DND-41 (cell line): ENCODE results near the gene CASP8AP2.
A peak's percentile ranks its signal among the peaks of the same experiment; 100 is the strongest.

Source experiments
- ATAC-seq: fragments of 200-7000 bp; cut with Tn5 transposase; 3 replicates; pipeline ENCODE4 v1.9.1; 2021; ENCODE audit warnings: low read depth; ENCODE audit not compliant: insufficient read depth
- DNase-seq: peaks from one replicate; pipeline ENCODE4 v3.0.0-alpha.2; 2020
- H2AFZ ChIP-seq: 2 replicates; pipeline ENCODE4 v1.6.0; 2012; ENCODE audit warnings: low read depth, low read length
- H3K27ac ChIP-seq: 2 replicates; pipeline ENCODE4 v1.5.1; 2012; ENCODE audit warnings: low read length, inconsistent platforms
- H3K27me3 ChIP-seq: fragments of 200-600 bp; sonication (generic); 2 replicates; pipeline ENCODE4 v1.6.0; 2012; ENCODE audit warnings: low read length, mild to moderate bottlenecking, inconsistent platforms; ENCODE audit not compliant: insufficient read depth, poor library complexity
- H3K36me3 ChIP-seq: 2 replicates; pipeline ENCODE4 v1.5.1; 2012; ENCODE audit warnings: low read length, inconsistent platforms; ENCODE audit not compliant: insufficient read depth
- H3K4me1 ChIP-seq: 2 replicates; pipeline ENCODE4 v1.5.1; 2012; ENCODE audit warnings: mild to moderate bottlenecking, low read length; ENCODE audit not compliant: insufficient read depth
- H3K4me2 ChIP-seq: 2 replicates; pipeline ENCODE4 v1.6.0; 2012; ENCODE audit warnings: mild to moderate bottlenecking, moderate library complexity, low read length, inconsistent platforms; ENCODE audit not compliant: insufficient read depth
- H3K4me3 ChIP-seq, 2 experiments: fragments of 200-600 bp in 1 of 2; shearing (Covaris generic) in 1 of 2; 2 replicates each; pipeline ENCODE4 v1.5.1; 2012 to 2016; ENCODE audit warnings: inconsistent platforms in 2 of 2, low read length in 2 of 2, mild to moderate bottlenecking in 2 of 2, low read depth in 1 of 2, moderate library complexity in 1 of 2
- H3K79me2 ChIP-seq: 2 replicates; pipeline ENCODE4 v1.6.0; 2012; ENCODE audit warnings: low read length, inconsistent platforms; ENCODE audit not compliant: insufficient read depth
- H3K9ac ChIP-seq: 2 replicates; pipeline ENCODE4 v1.6.0; 2012; ENCODE audit warnings: low read depth, mild to moderate bottlenecking, inconsistent platforms, low read length, moderate library complexity
- H3K9me3 ChIP-seq: 2 replicates; pipeline ENCODE4 v1.5.1; 2012; ENCODE audit warnings: low read length, moderate library complexity, mild to moderate bottlenecking, inconsistent platforms; ENCODE audit not compliant: insufficient read depth, severe bottlenecking
- H4K20me1 ChIP-seq: 2 replicates; pipeline ENCODE4 v1.6.0; 2012; ENCODE audit warnings: low read length; ENCODE audit not compliant: insufficient read depth
- CTCF ChIP-seq: IDR thresholded peaks from 2 replicates; pipeline ENCODE4 v1.5.1; 2012; ENCODE audit warnings: borderline replicate concordance, low read length, moderate library complexity, mild to moderate bottlenecking; ENCODE audit not compliant: poor library complexity, severe bottlenecking; ENCODE audit errors: extremely low read depth
- EZH2 ChIP-seq: IDR thresholded peaks from 3 replicates; pipeline ENCODE4 v1.6.1; 2012; ENCODE audit warnings: borderline replicate concordance, low read depth, mild to moderate bottlenecking, moderate library complexity, low read length, inconsistent platforms; ENCODE audit not compliant: severe bottlenecking

The CASP8AP2 gene

GRCh38 chr6:89828988-89829471 lies 650 bp upstream of the CASP8AP2 start:
- Histone ChIP-seq H3K4me3 (peak overlapping the region; percentile 60 to 90), H3K4me2 (peak overlapping the region; percentile 82), H3K36me3 (peaks cover 27% of the 10 kb centered on the region), H4K20me1 (peaks cover 9% of the 10 kb centered on the region; the same call in 1 of the 2 replicates), H3K4me1 (peaks cover 32% of the 10 kb centered on the region), H3K79me2 (peaks cover 52% of the 10 kb centered on the region), H3K9ac (peak overlapping the region; percentile 78), H3K27ac (peak overlapping the region; percentile 88), H3K9me3 (no peaks in the 10 kb centered on the region), H3K27me3 (no peaks in the 10 kb centered on the region), H2AFZ (peak overlapping the region; percentile 92)
- ATAC-seq (peak; percentile 44), DNase-seq (peak; percentile 56)
- TF ChIP-seq CTCF (no peak), EZH2 (no peak)

- peaks cover 62% of the 10 kb centered on the region for H3K79me2 ChIP-seq
- H3K27ac ChIP-seq, result peak overlapping the region; percentile 90
- H3K27me3 ChIP-seq, result no peaks in the 10 kb centered on the region
- DNase-seq (peak; percentile 27), ATAC-seq (no peak)
- TF ChIP-seq EZH2 (no peak), CTCF (no peak)
- H3K4me3 ChIP-seq, result peak overlapping the region; percentile 69 to 90
- peaks cover 12% of the 10 kb centered on the region; the same call in 1 of the 2 replicates for H4K20me1 ChIP-seq
- H2AFZ ChIP-seq, result peak overlapping the region; percentile 82
- peak overlapping the region; percentile 67 for H3K4me2 ChIP-seq
- H3K4me1 ChIP-seq, result peaks cover 32% of the 10 kb centered on the region
- peaks cover 33% of the 10 kb centered on the region for H3K36me3 ChIP-seq
- H3K9me3 ChIP-seq, result no peaks in the 10 kb centered on the region
- peak overlapping the region; percentile 81 for H3K9ac ChIP-seq
These were observed 610 bp downstream of the CASP8AP2 start for GRCh38 chr6:89830170-89830809.

- no peak overlapping the region for H3K9ac ChIP-seq
- peaks cover 70% of the 10 kb centered on the region for H3K36me3 ChIP-seq
- H3K27me3 ChIP-seq, result no peaks in the 10 kb centered on the region
- no peak overlapping the region for H3K27ac ChIP-seq
- ATAC-seq (no peak), DNase-seq (no peak)
- TF ChIP-seq CTCF, result no peak
- no peak for TF ChIP-seq EZH2
- H4K20me1 ChIP-seq, result peaks cover 29% of the 10 kb centered on the region; the same call in 1 of the 2 replicates
- peaks cover 19% of the 10 kb centered on the region for H3K4me1 ChIP-seq
- H3K4me2 ChIP-seq, result no peak overlapping the region
- no peak overlapping the region for H2AFZ ChIP-seq
- no peak overlapping the region for H3K4me3 ChIP-seq
- H3K9me3 ChIP-seq, result no peaks in the 10 kb centered on the region
- H3K79me2 ChIP-seq, result peaks cover 92% of the 10 kb centered on the region
These were observed 5.5 kb downstream of the CASP8AP2 start for GRCh38 chr6:89834884-89835792.
